ENCODE results near the gene CALR3.
"Not testable (repeated sequence)": the region's sequence is repeated elsewhere in the genome, so short reads cannot be mapped to it uniquely, and the experiment has no call there.

Gene CALR3

GRCh38 chr19:16473875-16474392 is 22.0 kb downstream of the CALR3 start:
- TF ChIP-seq, protein P1, sequence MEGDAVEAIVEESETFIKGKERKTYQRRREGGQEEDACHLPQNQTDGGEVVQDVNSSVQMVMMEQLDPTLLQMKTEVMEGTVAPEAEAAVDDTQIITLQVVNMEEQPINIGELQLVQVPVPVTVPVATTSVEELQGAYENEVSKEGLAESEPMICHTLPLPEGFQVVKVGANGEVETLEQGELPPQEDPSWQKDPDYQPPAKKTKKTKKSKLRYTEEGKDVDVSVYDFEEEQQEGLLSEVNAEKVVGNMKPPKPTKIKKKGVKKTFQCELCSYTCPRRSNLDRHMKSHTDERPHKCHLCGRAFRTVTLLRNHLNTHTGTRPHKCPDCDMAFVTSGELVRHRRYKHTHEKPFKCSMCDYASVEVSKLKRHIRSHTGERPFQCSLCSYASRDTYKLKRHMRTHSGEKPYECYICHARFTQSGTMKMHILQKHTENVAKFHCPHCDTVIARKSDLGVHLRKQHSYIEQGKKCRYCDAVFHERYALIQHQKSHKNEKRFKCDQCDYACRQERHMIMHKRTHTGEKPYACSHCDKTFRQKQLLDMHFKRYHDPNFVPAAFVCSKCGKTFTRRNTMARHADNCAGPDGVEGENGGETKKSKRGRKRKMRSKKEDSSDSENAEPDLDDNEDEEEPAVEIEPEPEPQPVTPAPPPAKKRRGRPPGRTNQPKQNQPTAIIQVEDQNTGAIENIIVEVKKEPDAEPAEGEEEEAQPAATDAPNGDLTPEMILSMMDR (IDR thresholded peaks at IDR 0.05): no peak
- Histone ChIP-seq H3K4me1 (ENCODE audit: control insufficient read depth in 1 of 2, insufficient read depth in 1 of 2, low read depth in 1 of 2, low read length in 1 of 2) (peaks cover 24% of the 10 kb centered on the region in 2 experiments), H3K27ac (no peak overlapping the region), H3K9me3 (no peaks in the 10 kb centered on the region), H3K4me3 (ENCODE audit: low read depth in 1 of 2, low read length in 1 of 2) (no peak overlapping the region), H3K27me3 (no peaks in the 10 kb centered on the region), H3K36me3 (no peaks in the 10 kb centered on the region)

GRCh38 chr19:16472992-16473391 is 23.0 kb downstream of the CALR3 start:
- Histone ChIP-seq H3K36me3 (no peaks in the 10 kb centered on the region), H3K9me3 (no peaks in the 10 kb centered on the region), H3K27ac (peak overlapping the region; percentile 93), H3K27me3 (no peaks in the 10 kb centered on the region), H3K4me3 (ENCODE audit: low read depth in 1 of 2, low read length in 1 of 2) (no peak overlapping the region), H3K4me1 (ENCODE audit: control insufficient read depth in 1 of 2, insufficient read depth in 1 of 2, low read depth in 1 of 2, low read length in 1 of 2) (peaks cover 24% of the 10 kb centered on the region in 2 experiments)
- TF ChIP-seq, protein P1 (IDR thresholded peaks at IDR 0.05): no peak

DNA sequence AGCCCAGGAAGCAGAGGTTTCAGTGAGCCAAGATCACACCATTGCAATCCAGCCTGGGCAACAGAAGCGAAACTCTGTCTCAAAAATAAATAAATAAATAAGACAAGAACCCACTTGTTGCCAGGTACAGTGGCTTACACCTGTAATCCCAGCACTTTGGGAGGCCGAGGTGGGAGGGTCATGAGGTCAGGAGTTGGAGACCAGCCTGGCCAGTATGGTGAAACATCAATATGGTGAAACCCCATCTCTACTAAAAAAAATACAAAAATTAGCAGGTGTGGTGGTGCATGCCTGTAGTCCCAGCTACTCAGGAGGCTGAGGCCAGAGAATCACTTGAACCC is 23.4 kb downstream of the CALR3 start:
- Histone ChIP-seq H3K4me3 (ENCODE audit: low read depth in 1 of 2, low read length in 1 of 2) (peak overlapping the region; percentile 68 to 85), H3K27ac (peak overlapping the region; percentile 93), H3K4me1 (ENCODE audit: control insufficient read depth in 1 of 2, insufficient read depth in 1 of 2, low read depth in 1 of 2, low read length in 1 of 2) (peaks cover 24% of the 10 kb centered on the region in 2 experiments)
- not testable (repeated sequence) for H3K9me3 ChIP-seq, H3K36me3 ChIP-seq, H3K27me3 ChIP-seq

DNA sequence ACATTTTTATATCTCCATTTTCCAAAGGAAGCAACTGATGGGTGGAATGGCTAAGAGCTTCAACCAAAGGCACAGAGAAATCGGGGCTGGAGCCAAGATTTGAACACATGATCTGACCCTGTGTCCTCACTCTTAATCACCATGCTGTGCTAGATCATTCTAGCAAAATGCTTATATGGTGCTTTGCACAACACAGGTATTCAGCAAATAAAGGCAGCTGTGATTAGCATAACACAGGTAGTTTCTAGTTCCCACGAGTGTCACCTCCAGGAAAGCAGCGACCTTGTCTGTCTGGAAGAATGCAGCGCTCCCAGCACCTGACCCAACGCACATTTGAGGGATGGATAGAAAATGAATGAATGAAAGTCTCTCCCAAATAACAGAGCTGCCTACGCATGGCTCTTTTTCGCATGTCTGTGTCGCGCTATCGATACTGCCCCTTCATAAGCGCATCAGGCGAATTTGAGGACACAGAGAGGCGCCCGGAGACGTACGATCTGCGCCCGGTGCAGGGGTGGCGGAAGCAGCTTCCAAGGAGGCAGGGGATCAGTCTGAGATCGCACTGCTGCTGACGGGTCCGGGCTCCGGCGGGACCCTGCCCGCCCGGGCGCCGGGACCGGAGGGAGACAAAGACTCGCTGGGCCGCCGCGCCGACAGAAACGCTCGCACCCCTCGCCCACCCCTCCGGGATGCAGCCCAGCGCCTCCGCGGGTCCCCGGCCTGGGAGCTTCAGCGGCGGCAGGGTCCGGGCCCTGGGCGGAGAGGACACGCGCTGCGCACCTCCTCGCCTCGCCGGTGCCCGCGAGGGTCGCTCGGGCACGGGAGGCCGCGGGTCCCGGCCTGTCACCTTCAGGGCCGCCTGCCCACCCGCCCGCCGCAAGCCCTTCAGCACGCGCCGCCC is 24.8 kb downstream of the CALR3 start:
- peak overlapping the region; percentile 93 for H3K27ac ChIP-seq
- peaks cover 24% of the 10 kb centered on the region in 2 experiments for H3K4me1 ChIP-seq (ENCODE audit: control insufficient read depth in 1 of 2, insufficient read depth in 1 of 2, low read depth in 1 of 2, low read length in 1 of 2)
- peak overlapping the region; percentile 68 to 85 for H3K4me3 ChIP-seq (ENCODE audit: low read depth in 1 of 2, low read length in 1 of 2)
- H3K9me3 ChIP-seq: no peaks in the 10 kb centered on the region
- H3K27me3 ChIP-seq: no peaks in the 10 kb centered on the region
- TF ChIP-seq, protein P1 (IDR thresholded peaks at IDR 0.05): no peak
- H3K36me3 ChIP-seq: no peaks in the 10 kb centered on the region

DNA sequence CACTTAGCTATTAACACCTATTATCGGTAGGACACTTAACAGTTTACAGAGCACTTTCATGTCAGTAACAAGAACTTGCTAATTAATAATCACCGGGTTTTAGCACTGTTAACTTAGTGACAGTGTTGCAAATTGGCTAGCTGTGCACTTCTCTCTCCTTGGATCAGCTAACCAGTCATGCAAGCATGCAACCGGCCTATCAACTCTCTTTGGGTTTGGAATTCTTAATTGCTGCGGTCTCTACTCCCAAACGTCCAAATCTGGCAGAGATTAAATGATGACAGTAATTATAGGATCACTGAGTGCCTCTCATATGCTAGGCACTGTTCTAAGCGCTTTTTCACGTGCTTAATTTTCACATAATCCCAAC is 25.4 kb downstream of the CALR3 start:
- peaks cover 24% of the 10 kb centered on the region in 2 experiments for H3K4me1 ChIP-seq (ENCODE audit: control insufficient read depth in 1 of 2, insufficient read depth in 1 of 2, low read depth in 1 of 2, low read length in 1 of 2)
- H3K36me3 ChIP-seq: no peaks in the 10 kb centered on the region
- peak overlapping the region; percentile 68 to 85 for H3K4me3 ChIP-seq (ENCODE audit: low read depth in 1 of 2, low read length in 1 of 2)
- H3K27me3 ChIP-seq: no peaks in the 10 kb centered on the region
- no peaks in the 10 kb centered on the region for H3K9me3 ChIP-seq
- TF ChIP-seq, protein P1 (IDR thresholded peaks at IDR 0.05): no peak
- H3K27ac ChIP-seq: peak overlapping the region; percentile 93

- H3K4me1 ChIP-seq (ENCODE audit: control insufficient read depth in 1 of 2, insufficient read depth in 1 of 2, low read depth in 1 of 2, low read length in 1 of 2): peaks cover 31 to 32% of the 10 kb centered on the region in 2 experiments
- no peak overlapping the region for H3K4me3 ChIP-seq (ENCODE audit: low read depth in 1 of 2, low read length in 1 of 2)
- no peaks in the 10 kb centered on the region for H3K27me3 ChIP-seq
- peaks cover 3% of the 10 kb centered on the region for H3K36me3 ChIP-seq
- peak overlapping the region; percentile 46 for H3K27ac ChIP-seq
- H3K9me3 ChIP-seq: no peaks in the 10 kb centered on the region
- TF ChIP-seq, protein P1 (IDR thresholded peaks at IDR 0.05): no peak
Observed at GRCh38 chr19:16467581-16467980, 28.4 kb downstream of the CALR3 start.

DNA sequence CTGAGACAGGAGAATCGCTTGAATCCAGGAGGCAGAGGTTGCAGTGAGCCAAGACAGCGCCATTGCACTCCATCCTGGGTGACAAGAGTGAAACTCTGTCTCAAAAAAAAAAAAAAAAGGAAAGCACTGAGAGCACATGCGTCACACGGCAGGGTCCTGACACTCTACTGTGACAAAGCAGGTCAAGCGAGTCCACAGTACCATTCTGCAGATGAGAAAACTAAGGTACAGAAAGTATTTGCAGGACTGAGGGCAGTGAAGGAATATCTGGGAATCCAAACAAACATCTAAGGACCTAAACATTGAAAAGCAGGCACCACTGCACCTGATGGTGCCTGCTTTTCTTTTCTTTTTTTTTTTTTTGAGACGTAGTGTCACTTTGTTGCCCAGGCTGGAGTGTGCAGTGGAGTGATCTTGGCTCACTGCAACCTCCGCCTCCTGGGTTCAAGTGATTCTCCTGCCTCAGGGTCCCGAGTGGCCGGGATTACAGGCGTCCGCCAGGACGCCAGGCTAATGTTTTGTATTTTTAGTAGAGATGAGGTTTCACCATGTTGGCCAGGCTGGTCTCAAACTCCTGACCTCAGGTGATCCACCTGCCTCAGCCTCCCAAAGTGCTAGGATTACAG is 29.1 kb downstream of the CALR3 start:
- H3K4me3 ChIP-seq (ENCODE audit: low read depth in 1 of 2, low read length in 1 of 2); H3K27ac ChIP-seq; H3K27me3 ChIP-seq; H3K9me3 ChIP-seq; H3K36me3 ChIP-seq: not testable (repeated sequence)
- H3K4me1 ChIP-seq (ENCODE audit: control insufficient read depth in 1 of 2, insufficient read depth in 1 of 2, low read depth in 1 of 2, low read length in 1 of 2): peaks cover 33% of the 10 kb centered on the region in 2 experiments
